Stomach (tissue), 9 donors: Measurements from ENCODE around the gene NTRK2. TPM values are rescaled to one million over a fixed set of nuclear protein-coding genes. Genes with fewer than 3 reads are reported as not detected.

Experiments
- DNase-seq, 2 donors: peaks; one replicate each; pipeline versions ENCODE4 v3.0.0 to v3.0.0-alpha.2; 2013 to 2019
- H3K27ac ChIP-seq, 5 donors: fragments of 200-600 bp in 4 of 5; sonication (generic) in 4 of 5; one replicate each; pipeline ENCODE4 v1.5.1; 2013 to 2019; ENCODE audit warnings: mild to moderate bottlenecking in 1 of 5, moderate library complexity in 1 of 5
- H3K27me3 ChIP-seq, 3 donors: fragments of 200-600 bp; sonication (generic); one replicate each; pipeline ENCODE4 v1.5.1; 2017 to 2019; ENCODE audit warnings: mixed run types in 1 of 3
- H3K36me3 ChIP-seq, 4 donors: fragments of 200-600 bp; sonication (generic); 1 replicate in 3 of 4; 2 replicates in 1 of 4; pipeline ENCODE4 v1.5.1; 2016 to 2019
- H3K4me1 ChIP-seq, 4 donors: fragments of 200-600 bp; sonication (generic); one replicate each; pipeline ENCODE4 v1.5.1; 2016 to 2019
- H3K4me3 ChIP-seq, 4 donors: fragments of 200-600 bp; sonication (generic) in 3 of 4; one replicate each; pipeline ENCODE4 v1.5.1; 2016 to 2019; ENCODE audit warnings: mild to moderate bottlenecking in 1 of 4
- H3K9me3 ChIP-seq, 4 donors: fragments of 200-600 bp; sonication (generic); one replicate each; pipeline ENCODE4 v1.5.1; 2016 to 2019
- CTCF ChIP-seq, 7 experiments: fragments of 450-650 bp in 4 of 7; fragments of 200-600 bp in 3 of 7; sonication (generic) in 3 of 7; IDR thresholded peaks; one replicate each; pipeline ENCODE4 v1.5.1; 2016 to 2019; ENCODE audit warnings: antibody characterized with exemption in 7 of 7, control low read depth in 2 of 7, mild to moderate bottlenecking in 1 of 7
- EP300 ChIP-seq: sonication (generic); formaldehyde crosslinking; IDR thresholded peaks from one replicate; pipeline ENCODE4 v1.6.1; 2017; ENCODE audit warnings: antibody characterized with exemption
- POLR2A ChIP-seq, 4 donors: fragments of 450-650 bp; IDR thresholded peaks; one replicate each; pipeline ENCODE4 v1.6.1; 2016; ENCODE audit warnings: antibody characterized with exemption in 4 of 4, control low read depth in 2 of 4, mild to moderate bottlenecking in 1 of 4, moderate library complexity in 1 of 4
- POLR2AphosphoS5 ChIP-seq, 3 donors: sonication (generic); formaldehyde crosslinking; IDR thresholded peaks; one replicate each; pipeline ENCODE4 v1.6.1; 2016; ENCODE audit warnings: antibody characterized with exemption in 3 of 3
- WGBS, 5 donors: extraction: QIAGEN DNeasy Blood & Tissue Kit in 3 of 5; methylation state at CpG; one replicate each; pipeline versions ENCODE4 v1.1.5 to v1.1.7; 2013 to 2018; 5-methylcytosine and 5-hydroxymethylcytosine counted together
- intact Hi-C: fragments of 100-400 bp; cut with DNase I; formaldehyde crosslinking; loops from one replicate; pipeline ENCODE4 v1.15.1; 2023; ENCODE audit warnings: low total_unique reads
- polyA plus RNA-seq, 3 donors: library from polyadenylated mRNA; stranded (reverse); fragments of 200-250 nt; gene quantifications; one replicate each; pipeline ENCODE4 v1.2.3, GENCODE V29; 2013
- total RNA-seq, 5 donors: library from RNA; depleted of rRNA; stranded (reverse); fragments of >200 nt; gene quantifications; one replicate each; pipeline versions ENCODE4 v1.1.0 to v1.2.3, GENCODE V29; 2014 to 2016
- donor health status: healthy with polysubstance abuse.
- donor health status: Bipolar disorder and iron deficiency.
- donor health status: healthy.

Gene NTRK2
- total and polyA plus RNA-seq, 8 donors: 0.06 to 8.8 (median 2.6) TPM

DNA sequence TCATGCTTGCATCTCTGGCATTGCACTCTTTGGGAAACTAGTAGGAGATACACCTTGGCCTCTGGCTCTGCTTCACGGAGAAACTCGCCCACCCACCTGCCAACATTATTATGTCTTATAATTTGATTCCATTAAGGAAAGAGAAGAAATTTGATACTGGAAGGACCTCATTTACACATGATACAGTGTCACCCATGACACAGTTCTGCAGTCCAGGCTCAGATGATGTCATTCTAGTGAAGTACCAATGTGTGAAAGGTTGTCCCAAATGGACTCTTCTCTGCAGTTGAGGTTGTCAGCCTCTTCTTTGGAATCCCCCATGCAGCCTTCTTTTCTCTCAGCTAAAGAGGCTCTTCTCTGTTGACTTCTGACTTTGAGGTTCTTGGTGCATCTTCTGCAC is 329.1 kb downstream of the NTRK2 start:
- intact Hi-C loops: no loop called here
- Histone ChIP-seq H3K36me3 (no peaks in the 10 kb centered on the region), H3K27me3 (no peaks in the 10 kb centered on the region), H3K4me1 (no peaks in the 10 kb centered on the region), H3K4me3 (no peak overlapping the region), H3K27ac (no peak overlapping the region), H3K9me3 (peaks cover 0 to 17% (median 11%) of the 10 kb centered on the region in 4 donors)
- no peak for DNase-seq
- WGBS, 5 donors: 39 to 81% (median 65%) methylated on average over 2 of the region's 2 CpGs
- TF ChIP-seq CTCF (IDR thresholded peaks at IDR 0.05) (no peak), EP300 (no peak), POLR2A (IDR thresholded peaks at IDR 0.05) (no peak), POLR2AphosphoS5 (IDR thresholded peaks at IDR 0.05) (no peak)

DNA sequence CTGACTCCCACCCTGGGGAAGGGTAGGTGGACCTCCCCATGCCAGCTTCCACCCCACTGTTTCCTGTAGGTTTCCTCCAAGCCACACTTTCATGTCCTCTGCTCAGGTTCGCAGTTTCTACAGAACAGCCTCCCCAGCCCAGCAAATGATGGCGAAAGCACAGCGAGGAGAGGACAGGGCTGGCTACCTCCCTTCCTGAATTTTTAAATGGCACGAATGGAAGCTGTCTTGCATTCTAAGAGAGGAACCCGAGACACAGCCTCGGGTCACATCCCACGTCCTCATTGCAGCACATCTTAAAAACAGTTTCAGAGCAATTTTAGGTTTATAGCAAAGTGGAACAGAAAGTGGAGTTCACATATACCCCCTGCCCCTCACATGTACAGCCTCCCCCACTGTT is 330.3 kb downstream of the NTRK2 start:
- Histone ChIP-seq H3K4me3 (no peak overlapping the region), H3K9me3 (peaks cover 0 to 17% (median 11%) of the 10 kb centered on the region in 4 donors), H3K27ac (no peak overlapping the region), H3K4me1 (no peaks in the 10 kb centered on the region), H3K36me3 (no peaks in the 10 kb centered on the region), H3K27me3 (no peaks in the 10 kb centered on the region)
- TF ChIP-seq EP300: no peak
- TF ChIP-seq POLR2A (IDR thresholded peaks at IDR 0.05): no peak
- no peak for TF ChIP-seq POLR2AphosphoS5 (IDR thresholded peaks at IDR 0.05)
- no peak for TF ChIP-seq CTCF (IDR thresholded peaks at IDR 0.05)
- intact Hi-C loops: no loop called here
- 75 to 91% (median 83%) methylated on average over 7 of the region's 7 CpGs for WGBS, 5 donors
- DNase-seq: no peak

- H3K36me3 ChIP-seq: no peaks in the 10 kb centered on the region
- intact Hi-C loops: no loop called here
- H3K9me3 ChIP-seq: peaks cover 0 to 17% (median 11%) of the 10 kb centered on the region in 4 donors
- 85 to 96% (median 91%) methylated on average over 1 of the region's 1 CpG for WGBS, 5 donors
- no peak for DNase-seq
- no peaks in the 10 kb centered on the region for H3K4me1 ChIP-seq
- H3K27ac ChIP-seq: no peak overlapping the region
- no peaks in the 10 kb centered on the region for H3K27me3 ChIP-seq
- TF ChIP-seq EP300 (no peak), POLR2A (IDR thresholded peaks at IDR 0.05) (no peak), CTCF (IDR thresholded peaks at IDR 0.05) (no peak), POLR2AphosphoS5 (IDR thresholded peaks at IDR 0.05) (no peak)
- H3K4me3 ChIP-seq: no peak overlapping the region
Measured at GRCh38 chr9:85001925-85002324, 332.4 kb downstream of the NTRK2 start.

GRCh38 chr9:85004818-85005413 is 335.4 kb downstream of the NTRK2 start:
- 55 to 71% (median 69%) methylated on average over 3 of the region's 3 CpGs for WGBS, 5 donors
- intact Hi-C loops: no loop called here

More at GRCh38 chr9:85004818-85005413, 335.4 kb downstream of the NTRK2 start:
- no peak for DNase-seq
- Histone ChIP-seq H3K36me3 (no peaks in the 10 kb centered on the region), H3K9me3 (peaks cover 0 to 14% (median 11%) of the 10 kb centered on the region in 4 donors), H3K27me3 (no peaks in the 10 kb centered on the region), H3K27ac (no peak overlapping the region), H3K4me3 (no peak overlapping the region), H3K4me1 (no peaks in the 10 kb centered on the region)
- TF ChIP-seq EP300: no peak
- TF ChIP-seq CTCF (IDR thresholded peaks at IDR 0.05): no peak
- no peak for TF ChIP-seq POLR2AphosphoS5 (IDR thresholded peaks at IDR 0.05)
- no peak for TF ChIP-seq POLR2A (IDR thresholded peaks at IDR 0.05)
